C4-2B (cell line): ENCODE data around the gene KCNJ6.

Source experiments
- H3K27ac ChIP-seq: fragments of 450-650 bp; 2 replicates; pipeline ENCODE4 v1.5.1; 2017
- ZFX ChIP-seq: fragments of 450-650 bp; IDR thresholded peaks from 2 replicates; pipeline ENCODE4 v1.6.1; 2017
- TF ChIP-seq, protein P1 (sequence below): fragments of 450-650 bp; conservative IDR thresholded peaks from 2 replicates; pipeline ENCODE4 v1.5.1; 2017; ENCODE audit warnings: mild to moderate bottlenecking

KCNJ6 gene

GRCh38 chr21:37771181-37771580, 145.1 kb downstream of the KCNJ6 start:
- no peak overlapping the region for H3K27ac ChIP-seq
- TF ChIP-seq, protein P1, sequence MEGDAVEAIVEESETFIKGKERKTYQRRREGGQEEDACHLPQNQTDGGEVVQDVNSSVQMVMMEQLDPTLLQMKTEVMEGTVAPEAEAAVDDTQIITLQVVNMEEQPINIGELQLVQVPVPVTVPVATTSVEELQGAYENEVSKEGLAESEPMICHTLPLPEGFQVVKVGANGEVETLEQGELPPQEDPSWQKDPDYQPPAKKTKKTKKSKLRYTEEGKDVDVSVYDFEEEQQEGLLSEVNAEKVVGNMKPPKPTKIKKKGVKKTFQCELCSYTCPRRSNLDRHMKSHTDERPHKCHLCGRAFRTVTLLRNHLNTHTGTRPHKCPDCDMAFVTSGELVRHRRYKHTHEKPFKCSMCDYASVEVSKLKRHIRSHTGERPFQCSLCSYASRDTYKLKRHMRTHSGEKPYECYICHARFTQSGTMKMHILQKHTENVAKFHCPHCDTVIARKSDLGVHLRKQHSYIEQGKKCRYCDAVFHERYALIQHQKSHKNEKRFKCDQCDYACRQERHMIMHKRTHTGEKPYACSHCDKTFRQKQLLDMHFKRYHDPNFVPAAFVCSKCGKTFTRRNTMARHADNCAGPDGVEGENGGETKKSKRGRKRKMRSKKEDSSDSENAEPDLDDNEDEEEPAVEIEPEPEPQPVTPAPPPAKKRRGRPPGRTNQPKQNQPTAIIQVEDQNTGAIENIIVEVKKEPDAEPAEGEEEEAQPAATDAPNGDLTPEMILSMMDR, result no peak
- TF ChIP-seq ZFX, result no peak

GRCh38 chr21:37770461-37770860, 145.8 kb downstream of the KCNJ6 start:
- TF ChIP-seq ZFX, result no peak
- TF ChIP-seq, protein P1, result no peak
- H3K27ac ChIP-seq, result no peak overlapping the region

GRCh38 chr21:37769656-37770055, 146.6 kb downstream of the KCNJ6 start:
- TF ChIP-seq, protein P1, result no peak
- no peak for TF ChIP-seq ZFX
- no peak overlapping the region for H3K27ac ChIP-seq

DNA sequence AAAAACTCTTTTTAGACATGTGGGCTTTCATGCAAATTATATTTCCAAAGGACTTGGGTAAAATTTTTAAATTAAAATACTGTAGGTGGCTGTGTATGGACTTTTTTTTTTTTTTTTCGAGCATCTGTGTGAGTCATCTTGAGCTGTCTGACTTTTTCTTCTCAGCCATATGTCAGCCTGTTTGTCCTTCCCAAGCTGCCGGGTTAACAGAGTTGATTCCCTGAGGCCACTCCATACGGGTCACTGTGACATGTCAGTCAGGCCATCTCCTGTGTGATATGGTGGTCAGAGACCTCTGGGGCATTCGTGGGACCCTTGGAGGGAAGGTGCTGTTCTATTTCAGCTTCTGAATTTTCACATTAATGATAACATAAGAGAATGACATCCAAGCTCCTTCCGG, 148.3 kb downstream of the KCNJ6 start:
- TF ChIP-seq, protein P1, result no peak
- TF ChIP-seq ZFX, result no peak
- H3K27ac ChIP-seq, result no peak overlapping the region

DNA sequence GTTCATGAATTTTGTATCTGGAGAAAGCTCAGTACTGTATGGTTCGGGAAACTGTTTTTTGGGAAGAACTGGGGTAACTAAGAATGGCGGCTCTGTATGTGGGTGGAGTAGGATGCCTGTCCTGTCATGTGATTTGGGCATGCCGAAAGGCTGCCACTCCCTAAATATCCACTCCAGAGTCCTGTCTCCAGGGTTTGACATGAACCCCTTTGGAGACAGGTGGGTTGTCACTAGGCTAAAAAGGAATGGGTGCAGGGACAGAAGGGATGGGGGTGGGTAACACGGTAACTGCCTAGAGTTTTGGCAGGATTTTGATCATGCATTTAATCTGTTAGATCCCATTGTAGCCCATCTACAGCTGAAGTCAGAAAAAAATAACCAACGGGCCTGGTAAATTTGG, 150.1 kb downstream of the KCNJ6 start:
- no peak overlapping the region for H3K27ac ChIP-seq
- TF ChIP-seq, protein P1, result no peak
- no peak for TF ChIP-seq ZFX

GRCh38 chr21:37765221-37765900, 150.9 kb downstream of the KCNJ6 start:
- TF ChIP-seq, protein P1, result no peak
- no peak for TF ChIP-seq ZFX
- no peak overlapping the region for H3K27ac ChIP-seq

DNA sequence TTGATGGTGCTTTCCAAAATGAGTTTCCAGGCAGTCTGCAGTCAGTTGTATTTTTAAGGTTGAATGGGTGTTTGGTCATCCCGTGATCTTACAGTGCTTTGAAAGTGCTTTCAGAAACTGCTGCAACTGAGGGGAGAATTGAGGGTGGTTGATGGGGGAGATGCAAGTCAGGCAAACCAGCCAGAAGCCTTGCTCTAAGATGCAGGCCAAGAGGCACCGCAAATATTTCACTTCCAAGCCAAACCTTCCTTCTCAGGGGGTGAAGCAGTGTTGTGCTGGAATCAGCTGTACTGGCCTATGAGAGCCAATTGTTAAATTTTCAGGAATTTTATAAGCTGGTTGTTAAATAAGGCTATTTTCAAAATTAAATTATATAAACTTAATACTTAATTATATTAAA, 151.6 kb downstream of the KCNJ6 start:
- TF ChIP-seq, protein P1, result no peak
- TF ChIP-seq ZFX, result no peak
- no peak overlapping the region for H3K27ac ChIP-seq
